Measurements from ENCODE around the gene WDPCP. TPM values are rescaled to one million over a fixed set of nuclear protein-coding genes. Genes with fewer than 3 reads are reported as not detected.

The WDPCP gene
- total and polyA plus RNA-seq, 10 of the 15 experiments (the other 5 are each of a cell fraction or from before 2014, with no cell fraction given) = 2.1 to 7.9 (median 4.6) TPM

DNA sequence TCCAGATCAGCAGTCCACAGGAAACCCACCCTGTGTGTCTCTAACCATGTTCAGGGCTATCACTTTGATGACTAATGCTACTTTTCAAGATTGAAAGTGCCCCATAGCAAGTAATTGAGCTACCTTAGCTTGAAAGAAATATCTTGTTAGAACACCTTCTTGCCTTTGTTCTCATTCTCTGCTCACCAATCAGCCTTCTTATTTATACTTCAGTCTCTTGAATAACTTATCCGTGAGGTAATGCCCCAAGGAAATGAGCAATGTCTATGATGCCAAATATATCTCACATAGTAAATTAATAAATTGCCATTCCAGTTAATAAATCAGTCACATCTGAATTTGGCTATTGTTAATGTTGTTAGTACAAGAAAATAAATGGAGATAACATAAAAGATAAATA lies 141.6 kb downstream of the WDPCP start:
- no peak overlapping the region for H3K27ac ChIP-seq (ENCODE audit: control insufficient read depth, insufficient read depth)
- FAIRE-seq (no peak), DNase-seq (ENCODE audit: low read depth, low spot score) (no peak), ATAC-seq (no peak)
- POLR2A ChIA-PET = no interaction called here
- TF ChIP-seq BRCA1 (IDR thresholded peaks at IDR 0.05; ENCODE audit: low read depth, low read length) (no peak), SMC3 (IDR thresholded peaks at IDR 0.05; ENCODE audit: borderline replicate concordance, low read length) (no peak), GATAD2B (conservative IDR thresholded peaks at IDR 0.05; ENCODE audit: low read depth) (no peak), MEF2B (IDR thresholded peaks at IDR 0.05; ENCODE audit: partially characterized antibody, poor library complexity, severe bottlenecking) (no peak), RFX5 (IDR thresholded peaks at IDR 0.05; ENCODE audit: low read depth, low read length) (no peak), RBBP5 (conservative IDR thresholded peaks at IDR 0.05) (no peak)
- TF ChIP-seq, protein P1, sequence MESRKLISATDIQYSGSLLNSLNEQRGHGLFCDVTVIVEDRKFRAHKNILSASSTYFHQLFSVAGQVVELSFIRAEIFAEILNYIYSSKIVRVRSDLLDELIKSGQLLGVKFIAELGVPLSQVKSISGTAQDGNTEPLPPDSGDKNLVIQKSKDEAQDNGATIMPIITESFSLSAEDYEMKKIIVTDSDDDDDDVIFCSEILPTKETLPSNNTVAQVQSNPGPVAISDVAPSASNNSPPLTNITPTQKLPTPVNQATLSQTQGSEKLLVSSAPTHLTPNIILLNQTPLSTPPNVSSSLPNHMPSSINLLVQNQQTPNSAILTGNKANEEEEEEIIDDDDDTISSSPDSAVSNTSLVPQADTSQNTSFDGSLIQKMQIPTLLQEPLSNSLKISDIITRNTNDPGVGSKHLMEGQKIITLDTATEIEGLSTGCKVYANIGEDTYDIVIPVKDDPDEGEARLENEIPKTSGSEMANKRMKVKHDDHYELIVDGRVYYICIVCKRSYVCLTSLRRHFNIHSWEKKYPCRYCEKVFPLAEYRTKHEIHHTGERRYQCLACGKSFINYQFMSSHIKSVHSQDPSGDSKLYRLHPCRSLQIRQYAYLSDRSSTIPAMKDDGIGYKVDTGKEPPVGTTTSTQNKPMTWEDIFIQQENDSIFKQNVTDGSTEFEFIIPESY (IDR thresholded peaks at IDR 0.05) = no peak
- TF ChIP-seq, protein P2, sequence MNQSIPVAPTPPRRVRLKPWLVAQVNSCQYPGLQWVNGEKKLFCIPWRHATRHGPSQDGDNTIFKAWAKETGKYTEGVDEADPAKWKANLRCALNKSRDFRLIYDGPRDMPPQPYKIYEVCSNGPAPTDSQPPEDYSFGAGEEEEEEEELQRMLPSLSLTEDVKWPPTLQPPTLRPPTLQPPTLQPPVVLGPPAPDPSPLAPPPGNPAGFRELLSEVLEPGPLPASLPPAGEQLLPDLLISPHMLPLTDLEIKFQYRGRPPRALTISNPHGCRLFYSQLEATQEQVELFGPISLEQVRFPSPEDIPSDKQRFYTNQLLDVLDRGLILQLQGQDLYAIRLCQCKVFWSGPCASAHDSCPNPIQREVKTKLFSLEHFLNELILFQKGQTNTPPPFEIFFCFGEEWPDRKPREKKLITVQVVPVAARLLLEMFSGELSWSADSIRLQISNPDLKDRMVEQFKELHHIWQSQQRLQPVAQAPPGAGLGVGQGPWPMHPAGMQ (IDR thresholded peaks at IDR 0.05; ENCODE audit: borderline replicate concordance) = no peak
- RAD21 ChIA-PET (ENCODE audit: unreplicated experiment) = interaction anchor here (1.5 kb wide), 1 partner anchor 41 kb away, joined by 3 read pairs; no protein-coding TSS in a partner anchor
- no peak overlapping the region for H3K9ac ChIP-seq (ENCODE audit: control insufficient read depth, insufficient read depth, low read length)
- intact Hi-C loops (cut with micrococcal nuclease; ENCODE audit: unreplicated experiment) (no loop called here), in situ Hi-C loops (cut with MboI) (no loop called here)
- H3K9me3 ChIP-seq (replicated peaks; ENCODE audit: control insufficient read depth, insufficient read depth, low read length) = no peaks in the 10 kb centered on the region; the same call in 2 of the 3 replicates
- no peaks in the 10 kb centered on the region for H3K27me3 ChIP-seq (replicated peaks in 1 of 2; ENCODE audit: control insufficient read depth in 2 of 2, insufficient read depth in 2 of 2, low read length in 1 of 2)
- H2AFZ ChIP-seq (ENCODE audit: control insufficient read depth, low read depth, low read length) = no peak overlapping the region
- CTCF ChIA-PET = no interaction called here
- H3K4me2 ChIP-seq (ENCODE audit: control insufficient read depth, insufficient read depth) = no peak overlapping the region
- peaks cover 6% of the 10 kb centered on the region for H3K4me1 ChIP-seq (ENCODE audit: control insufficient read depth, insufficient read depth, low read length)
- 88% methylated on average over 1 of the region's 1 CpG for WGBS (ENCODE audit: insufficient coverage, insufficient replicate concordance, low lambda C conversion rate, missing lambda C conversion rate)
- H3K79me2 ChIP-seq (ENCODE audit: control insufficient read depth, insufficient read depth, low read length) = no peaks in the 10 kb centered on the region
- no peaks in the 10 kb centered on the region for H4K20me1 ChIP-seq (ENCODE audit: control insufficient read depth, insufficient read depth)
- no peak overlapping the region for H3K4me3 ChIP-seq
- H3K36me3 ChIP-seq (ENCODE audit: control insufficient read depth in 2 of 2, insufficient read depth in 2 of 2, low read length in 1 of 2) = no peaks in the 10 kb centered on the region
- no TSS peak for BruUV-seq (replicated peaks)
- SMC1A ChIA-PET (ENCODE audit: uncharacterized antibody, unreplicated experiment) = interaction anchor here (1.7 kb wide), 1 partner anchor 13 kb away, joined by 5 read pairs; no protein-coding TSS in a partner anchor
